CD4-positive, CD25-positive, alpha-beta regulatory T cell (primary cell): ENCODE measurements around the gene AGPAT4. TPM values are rescaled to one million over a fixed set of nuclear protein-coding genes. Genes with fewer than 3 reads are reported as not detected.

Experiments used
- ATAC-seq, 2 donors: fragments of 150-1000 bp; cut with Tn5 transposase; one replicate each; pipeline ENCODE4 v1.10.0; 2021; ENCODE audit warnings: low read depth in 2 of 2, moderate number of reproducible peaks in 2 of 2, moderate library complexity in 1 of 2
- DNase-seq, 3 donors: peaks; one replicate each; pipeline versions ENCODE4 v3.0.0 to v3.0.0-alpha.2; 2012 to 2022; ENCODE audit warnings: mixed read lengths in 1 of 3
- H3K27ac ChIP-seq: one replicate; pipeline ENCODE4 v1.7.0; 2013; ENCODE audit warnings: mild to moderate bottlenecking, low read length; ENCODE audit not compliant: insufficient read depth, poor library complexity, severe bottlenecking
- H3K27me3 ChIP-seq: one replicate; pipeline ENCODE4 v1.7.0; 2013; ENCODE audit warnings: low read length; ENCODE audit not compliant: control insufficient read depth, insufficient read depth
- H3K36me3 ChIP-seq: one replicate; pipeline ENCODE4 v1.7.0; 2013; ENCODE audit warnings: mild to moderate bottlenecking, low read length, moderate library complexity; ENCODE audit not compliant: control insufficient read depth, insufficient read depth
- H3K4me1 ChIP-seq: 2 replicates; pipeline ENCODE4 v1.7.0; 2013; ENCODE audit warnings: mild to moderate bottlenecking, low read length; ENCODE audit not compliant: insufficient read depth, control insufficient read depth, poor library complexity, severe bottlenecking
- H3K4me3 ChIP-seq: one replicate; pipeline ENCODE4 v1.7.0; 2013; ENCODE audit warnings: low read depth, mild to moderate bottlenecking, low read length, moderate library complexity
- H3K9me3 ChIP-seq, 2 experiments: 1 replicate in 1 of 2; 2 replicates in 1 of 2; pipeline ENCODE4 v1.7.0; 2013; ENCODE audit warnings: low read length in 2 of 2, mild to moderate bottlenecking in 1 of 2, moderate library complexity in 1 of 2; ENCODE audit not compliant: control insufficient read depth in 2 of 2
- H3K27ac Mint-ChIP-seq, 3 donors: one replicate each; pipeline ENCODE4 v1.8.0; 2020 to 2022; ENCODE audit warnings: mild to moderate bottlenecking in 3 of 3, mixed read lengths in 3 of 3, moderate library complexity in 2 of 3
- H3K27me3 Mint-ChIP-seq: one replicate; pipeline ENCODE4 v1.8.0; 2022; ENCODE audit warnings: mild to moderate bottlenecking, mixed read lengths
- H3K36me3 Mint-ChIP-seq: one replicate; pipeline ENCODE4 v1.8.0; 2020; ENCODE audit warnings: mixed read lengths
- H3K4me1 Mint-ChIP-seq, 4 donors: one replicate each; pipeline ENCODE4 v1.8.0; 2020 to 2022; ENCODE audit warnings: mixed read lengths in 4 of 4, mild to moderate bottlenecking in 1 of 4
- H3K4me3 Mint-ChIP-seq, 4 donors: one replicate each; pipeline ENCODE4 v1.8.0; 2020 to 2022; ENCODE audit warnings: mild to moderate bottlenecking in 4 of 4, mixed read lengths in 4 of 4, moderate library complexity in 3 of 4
- H3K9me3 Mint-ChIP-seq, 7 donors: one replicate each; pipeline ENCODE4 v1.8.0; 2020 to 2022; ENCODE audit warnings: mixed read lengths in 7 of 7, mild to moderate bottlenecking in 3 of 7, moderate library complexity in 2 of 7
- polyA plus RNA-seq, 4 donors: library from polyadenylated mRNA; unstranded; fragments of 300-500 nt; fragmentation: Illumina TruSeq; gene quantifications; one replicate each; pipeline ENCODE4 v1.2.3, GENCODE V29; 2021
- total RNA-seq: library from RNA; stranded (reverse); gene quantifications from one replicate; pipeline ENCODE4 v1.2.3, GENCODE V29; 2022

AGPAT4 gene
- total and polyA plus RNA-seq, 5 donors from 2014 or later: 2.4 to 14.6 (median 4.1) TPM

DNA sequence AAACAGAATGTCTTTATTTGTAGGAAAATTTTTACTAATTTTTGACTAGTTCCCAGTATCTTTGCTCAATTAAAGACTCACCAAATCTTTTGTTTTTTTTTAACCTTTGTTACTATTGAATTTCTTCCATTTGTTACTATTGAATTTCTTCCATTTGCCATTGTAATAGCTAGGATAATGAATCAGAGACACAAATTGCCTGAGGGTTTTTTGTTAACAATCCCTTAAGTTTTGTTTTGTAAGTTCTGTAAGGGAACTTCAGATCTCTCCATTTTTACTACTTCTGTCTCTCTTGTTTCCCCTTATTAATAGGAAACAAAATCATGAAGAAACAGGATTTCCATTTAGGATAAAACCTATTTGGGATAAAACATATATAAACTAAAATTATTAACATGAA is 177.9 kb downstream of the AGPAT4 start:
- no peaks in the 10 kb centered on the region for H3K27me3 Mint-ChIP-seq

DNA sequence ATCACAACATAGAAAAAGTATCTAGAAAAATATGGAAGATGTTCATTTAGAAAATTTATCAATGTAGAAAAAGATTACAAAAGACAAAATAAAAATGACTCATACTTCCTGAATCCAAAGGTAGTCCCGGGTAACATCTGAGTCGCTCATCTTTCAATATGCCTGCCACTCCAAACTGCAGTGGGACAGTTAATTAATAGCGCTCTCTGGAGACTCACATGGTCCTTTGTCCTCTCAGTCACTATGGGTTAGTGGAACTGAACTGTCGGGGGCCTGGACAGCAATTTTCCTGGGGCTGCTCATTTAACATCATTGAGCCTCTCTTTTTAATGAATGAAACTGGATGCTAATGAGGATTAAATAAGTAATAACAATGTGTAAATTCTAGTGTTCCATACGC is 178.9 kb downstream of the AGPAT4 start:
- H3K4me1 ChIP-seq: no peaks in the 10 kb centered on the region
- peaks cover 79% of the 10 kb centered on the region for H3K36me3 ChIP-seq
- H3K9me3 Mint-ChIP-seq: no peaks in the 10 kb centered on the region
- H3K27ac Mint-ChIP-seq: no peak overlapping the region
- H3K36me3 Mint-ChIP-seq: peaks cover 50% of the 10 kb centered on the region
- no peaks in the 10 kb centered on the region for H3K4me1 Mint-ChIP-seq
- no peak for DNase-seq
- no peak for ATAC-seq
- no peak overlapping the region for H3K27ac ChIP-seq
- no peaks in the 10 kb centered on the region for H3K27me3 Mint-ChIP-seq
- no peaks in the 10 kb centered on the region for H3K27me3 ChIP-seq
- no peak overlapping the region for H3K4me3 Mint-ChIP-seq
- no peaks in the 10 kb centered on the region for H3K9me3 ChIP-seq
- no peak overlapping the region for H3K4me3 ChIP-seq

More for the DNA sequence above, 177.9 kb downstream of the AGPAT4 start:
- Histone ChIP-seq H3K27ac (no peak overlapping the region), H3K27me3 (no peaks in the 10 kb centered on the region), H3K9me3 (no peaks in the 10 kb centered on the region), H3K4me1 (no peaks in the 10 kb centered on the region), H3K4me3 (no peak overlapping the region), H3K36me3 (peaks cover 83% of the 10 kb centered on the region)
- Mint-ChIP-seq H3K9me3 (no peaks in the 10 kb centered on the region), H3K27ac (no peak overlapping the region), H3K4me1 (no peaks in the 10 kb centered on the region), H3K4me3 (no peak overlapping the region), H3K36me3 (peaks cover 58% of the 10 kb centered on the region)
- DNase-seq (no peak), ATAC-seq (no peak)

DNA sequence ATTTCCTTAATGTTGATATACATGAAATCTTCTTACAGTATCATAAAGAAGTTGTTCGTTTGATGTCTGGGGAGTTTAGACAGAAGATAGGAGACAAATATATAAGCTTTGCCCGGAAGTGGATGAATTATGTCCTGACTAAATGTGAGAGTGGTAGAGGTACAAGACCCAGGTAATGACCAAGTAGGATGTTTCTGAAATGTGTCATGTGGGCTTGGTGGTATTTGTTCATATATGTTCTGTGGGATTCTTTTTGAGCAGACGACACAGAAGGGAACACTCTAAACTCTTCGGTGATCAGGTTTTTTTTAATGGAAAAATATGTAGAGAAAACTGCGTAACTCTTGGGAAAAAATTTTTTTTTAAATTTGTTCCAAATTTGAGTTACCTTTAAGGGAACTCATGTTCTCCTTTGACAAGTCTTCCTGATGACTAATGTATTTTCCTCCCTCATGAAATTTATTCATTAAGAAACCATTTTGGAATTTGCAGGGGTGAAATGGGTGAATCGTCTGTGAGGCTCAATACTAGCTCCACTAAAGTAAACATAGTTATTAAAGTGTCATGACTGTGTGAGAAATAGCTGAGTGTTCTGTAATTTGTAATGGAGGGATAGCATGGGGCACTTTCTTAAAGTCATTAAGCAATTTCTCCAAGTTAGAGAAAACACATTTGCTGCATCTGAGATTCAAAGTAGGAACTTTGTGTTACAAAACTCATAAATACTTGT is 181.7 kb downstream of the AGPAT4 start:
- Mint-ChIP-seq H3K4me1 (peaks cover 0 to 3% (median 0%) of the 10 kb centered on the region in 4 donors), H3K27ac (no peak overlapping the region), H3K36me3 (peaks cover 47% of the 10 kb centered on the region), H3K9me3 (no peaks in the 10 kb centered on the region), H3K4me3 (no peak overlapping the region), H3K27me3 (no peaks in the 10 kb centered on the region)
- H3K9me3 ChIP-seq: no peaks in the 10 kb centered on the region
- no peaks in the 10 kb centered on the region for H3K27me3 ChIP-seq
- ATAC-seq (no peak), DNase-seq (no peak)
- H3K36me3 ChIP-seq: peaks cover 80% of the 10 kb centered on the region
- no peaks in the 10 kb centered on the region for H3K4me1 ChIP-seq
- H3K27ac ChIP-seq: no peak overlapping the region
- no peak overlapping the region for H3K4me3 ChIP-seq

DNA sequence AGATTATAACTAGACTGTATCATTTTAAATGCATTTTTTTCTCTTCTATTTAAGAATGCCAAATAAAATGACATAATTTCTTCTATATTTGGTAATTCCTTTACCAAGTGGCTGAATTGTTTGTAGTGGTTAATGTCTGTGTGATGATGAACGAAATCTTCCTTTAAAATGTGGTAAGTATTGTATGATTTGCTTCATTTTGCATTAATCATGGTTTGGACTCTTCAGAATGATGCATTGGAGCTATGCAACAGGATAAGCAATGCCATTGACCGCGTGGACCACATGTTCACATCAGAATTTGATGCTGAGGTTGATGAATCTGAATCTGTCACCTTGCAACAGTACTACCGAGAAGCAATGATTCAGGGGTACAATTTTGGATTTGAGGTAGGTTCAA is 182.7 kb downstream of the AGPAT4 start:
- H3K9me3 Mint-ChIP-seq: no peaks in the 10 kb centered on the region
- no peak overlapping the region for H3K27ac ChIP-seq
- H3K4me1 Mint-ChIP-seq: peaks cover 0 to 3% (median 0%) of the 10 kb centered on the region in 4 donors
- no peaks in the 10 kb centered on the region for H3K9me3 ChIP-seq
- H3K36me3 ChIP-seq: peaks cover 83% of the 10 kb centered on the region
- H3K36me3 Mint-ChIP-seq: peaks cover 47% of the 10 kb centered on the region
- no peak overlapping the region for H3K4me3 ChIP-seq
- H3K27ac Mint-ChIP-seq: no peak overlapping the region
- H3K4me3 Mint-ChIP-seq: no peak overlapping the region
- no peaks in the 10 kb centered on the region for H3K4me1 ChIP-seq
- no peaks in the 10 kb centered on the region for H3K27me3 ChIP-seq
- ATAC-seq: no peak
- DNase-seq: no peak
- no peaks in the 10 kb centered on the region for H3K27me3 Mint-ChIP-seq

DNA sequence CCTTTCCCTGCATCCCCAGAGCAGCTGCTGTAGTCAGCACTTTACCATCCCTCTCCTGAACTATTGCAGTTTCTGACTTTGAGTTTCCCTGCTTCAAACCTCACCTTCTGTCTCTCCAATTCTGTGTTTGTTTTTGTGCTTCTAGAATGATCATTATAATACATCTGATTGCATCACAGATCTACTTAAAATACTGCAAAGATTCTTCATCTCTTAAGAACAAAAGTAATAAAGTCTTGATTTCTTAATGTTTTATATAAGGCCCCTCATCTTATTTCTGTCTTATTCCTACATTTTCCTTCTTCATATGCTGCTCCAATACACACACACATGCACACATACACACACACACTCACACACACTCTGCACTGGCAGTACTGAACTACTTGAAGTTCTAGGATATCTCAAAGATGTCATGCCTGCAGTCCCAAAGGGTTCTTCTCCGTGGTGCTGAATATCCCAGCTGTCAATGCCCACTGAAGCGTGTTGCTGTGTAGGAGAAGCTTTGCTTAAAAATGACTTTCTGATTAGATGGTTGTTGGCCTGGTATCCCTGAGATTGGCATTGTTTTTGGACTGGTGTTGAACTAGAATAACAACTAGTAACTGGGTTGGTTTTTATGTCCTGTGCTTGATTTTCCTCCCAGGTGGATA is 185.1 kb downstream of the AGPAT4 start:
- Histone ChIP-seq H3K27me3 (no peaks in the 10 kb centered on the region), H3K27ac (no peak overlapping the region), H3K9me3 (no peaks in the 10 kb centered on the region), H3K4me3 (no peak overlapping the region), H3K36me3 (peaks cover 91% of the 10 kb centered on the region), H3K4me1 (no peaks in the 10 kb centered on the region)
- Mint-ChIP-seq H3K27me3 (no peaks in the 10 kb centered on the region), H3K36me3 (peaks cover 40% of the 10 kb centered on the region), H3K9me3 (no peaks in the 10 kb centered on the region), H3K4me3 (no peak overlapping the region), H3K27ac (no peak overlapping the region), H3K4me1 (peaks cover 0 to 3% (median 0%) of the 10 kb centered on the region in 4 donors)
- no peak for DNase-seq
- no peak for ATAC-seq

DNA sequence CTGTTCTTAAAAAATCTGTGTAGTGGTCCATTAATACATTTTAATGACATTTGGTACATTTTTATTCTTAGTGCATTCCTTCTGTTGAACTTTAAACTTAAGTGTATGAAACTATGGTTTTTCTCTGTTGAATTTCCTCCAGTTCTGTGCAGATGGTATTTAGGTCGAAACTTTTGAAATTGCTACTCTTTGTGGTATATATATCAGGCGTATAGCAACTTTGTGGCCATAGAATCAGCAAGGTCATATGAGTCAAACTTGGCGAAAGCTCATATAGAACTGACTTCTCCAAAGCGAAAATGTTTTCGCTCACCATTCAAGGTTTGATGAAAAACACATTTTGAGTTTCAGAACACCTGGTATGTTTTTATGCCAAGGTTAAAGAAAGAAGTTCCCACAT is 188.6 kb downstream of the AGPAT4 start:
- Mint-ChIP-seq H3K27ac (peak overlapping the region; percentile 7 to 60 (median 15)), H3K36me3 (peaks cover 26% of the 10 kb centered on the region), H3K27me3 (no peaks in the 10 kb centered on the region), H3K9me3 (no peaks in the 10 kb centered on the region), H3K4me3 (no peak overlapping the region), H3K4me1 (peaks cover 0 to 3% (median 0%) of the 10 kb centered on the region in 4 donors)
- no peak overlapping the region for H3K4me3 ChIP-seq
- no peaks in the 10 kb centered on the region for H3K9me3 ChIP-seq
- DNase-seq (no peak), ATAC-seq (no peak)
- H3K36me3 ChIP-seq: peaks cover 92% of the 10 kb centered on the region
- H3K4me1 ChIP-seq: no peaks in the 10 kb centered on the region
- H3K27ac ChIP-seq: no peak overlapping the region
- H3K27me3 ChIP-seq: no peaks in the 10 kb centered on the region

DNA sequence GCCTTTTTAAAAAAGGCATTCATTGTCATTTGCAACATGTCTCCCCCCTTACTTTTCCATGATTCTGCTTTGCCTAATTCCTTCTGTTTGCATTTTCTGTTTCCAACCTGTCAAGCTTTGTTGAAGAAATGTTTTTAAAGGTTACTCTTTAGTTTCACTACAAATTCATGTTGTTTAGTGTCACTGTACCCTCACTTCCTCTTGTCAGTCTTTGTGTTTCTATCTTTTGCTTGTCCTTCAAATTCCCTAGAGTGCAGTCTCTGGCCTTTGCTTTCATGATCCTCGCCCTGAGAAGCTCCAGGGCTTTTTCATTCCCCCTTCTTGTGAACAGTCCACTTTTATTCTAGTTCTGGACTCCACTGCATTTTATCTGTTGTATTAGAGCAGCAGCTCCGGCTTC is 191.6 kb downstream of the AGPAT4 start:
- Histone ChIP-seq H3K9me3 (no peaks in the 10 kb centered on the region), H3K4me1 (no peaks in the 10 kb centered on the region), H3K27ac (no peak overlapping the region), H3K27me3 (no peaks in the 10 kb centered on the region), H3K36me3 (peaks cover 72% of the 10 kb centered on the region), H3K4me3 (no peak overlapping the region)
- DNase-seq (no peak), ATAC-seq (no peak)
- H3K27me3 Mint-ChIP-seq: no peaks in the 10 kb centered on the region
- no peak overlapping the region for H3K27ac Mint-ChIP-seq
- H3K9me3 Mint-ChIP-seq: no peaks in the 10 kb centered on the region
- H3K4me3 Mint-ChIP-seq: no peak overlapping the region
- peaks cover 16% of the 10 kb centered on the region for H3K36me3 Mint-ChIP-seq
- H3K4me1 Mint-ChIP-seq: peaks cover 0 to 5% (median 0%) of the 10 kb centered on the region in 4 donors
